Loucy (cell line): ENCODE results near the gene NHLH2.

Experiments used
- H2AFZ ChIP-seq: fragments of 200-600 bp; sonication (generic); 2 replicates; pipeline ENCODE4 v1.6.0; 2016; ENCODE audit warnings: antibody characterized with exemption, mild to moderate bottlenecking, low read length, moderate library complexity
- H3F3A ChIP-seq: fragments of 200-600 bp; 2 replicates; pipeline ENCODE4 v1.6.0; 2016; ENCODE audit warnings: antibody characterized with exemption, low read depth, mild to moderate bottlenecking
- H3K27me3 ChIP-seq: fragments of 200-600 bp; sonication (generic); 2 replicates; pipeline ENCODE4 v1.6.1; 2014; ENCODE audit warnings: low read length, mild to moderate bottlenecking; ENCODE audit not compliant: insufficient read depth, poor library complexity, severe bottlenecking
- H3K36me3 ChIP-seq: fragments of 200-600 bp; sonication (generic); 2 replicates; pipeline ENCODE4 v1.6.1; 2016; ENCODE audit warnings: low read length; ENCODE audit not compliant: insufficient read depth
- H3K4me1 ChIP-seq: fragments of 200-600 bp; sonication (generic); 2 replicates; pipeline ENCODE4 v1.5.1; 2014; ENCODE audit warnings: low read length, mild to moderate bottlenecking; ENCODE audit not compliant: insufficient read depth, poor library complexity, severe bottlenecking
- H3K4me2 ChIP-seq: fragments of 200-600 bp; sonication (generic); 2 replicates; pipeline ENCODE4 v1.6.0; 2014; ENCODE audit warnings: antibody characterized with exemption, low read length, low read depth, mild to moderate bottlenecking; ENCODE audit not compliant: poor library complexity, severe bottlenecking
- H3K4me3 ChIP-seq: fragments of 200-600 bp; sonication (generic); 2 replicates; pipeline ENCODE4 v1.5.1; 2014; ENCODE audit warnings: low read length, mild to moderate bottlenecking, mixed read lengths; ENCODE audit not compliant: poor library complexity, severe bottlenecking
- H3K79me2 ChIP-seq: fragments of 200-600 bp; sonication (generic); 2 replicates; pipeline ENCODE4 v1.6.1; 2014; ENCODE audit warnings: low read length; ENCODE audit not compliant: insufficient read depth
- H3K9ac ChIP-seq: fragments of 200-600 bp; sonication (generic); 2 replicates; pipeline ENCODE4 v1.6.0; 2014; ENCODE audit warnings: mild to moderate bottlenecking, low read depth, low read length, moderate library complexity; ENCODE audit not compliant: poor library complexity, severe bottlenecking
- H3K9me2 ChIP-seq: fragments of 200-600 bp; sonication (generic); replicated peaks from 2 replicates; pipeline ENCODE4 v1.6.1; 2016; ENCODE audit warnings: low read depth, low read length, mixed read lengths
- H3K9me3 ChIP-seq: fragments of 200-600 bp; sonication (generic); 2 replicates; pipeline ENCODE4 v1.6.1; 2014; ENCODE audit warnings: mild to moderate bottlenecking, antibody characterized with exemption, low read length, low read depth; ENCODE audit not compliant: insufficient read depth
- H4K20me1 ChIP-seq: fragments of 200-600 bp; sonication (generic); 2 replicates; pipeline ENCODE4 v1.6.0; 2014; ENCODE audit warnings: antibody characterized with exemption, low read length, mild to moderate bottlenecking; ENCODE audit not compliant: insufficient read depth, poor library complexity, severe bottlenecking
- EZH2phosphoT487 ChIP-seq: fragments of 200-600 bp; IDR thresholded peaks from 2 replicates; pipeline ENCODE4 v1.6.1; 2018; ENCODE audit warnings: antibody characterized with exemption, mild to moderate bottlenecking, moderate library complexity, borderline replicate concordance
- TF ChIP-seq, protein P1 (sequence below): fragments of 200-600 bp; sonication (generic); conservative IDR thresholded peaks from 2 replicates; pipeline ENCODE4 v1.5.1; 2014; ENCODE audit warnings: mild to moderate bottlenecking, antibody characterized with exemption, low read length

Gene NHLH2

GRCh38 chr1:115794976-115795639, 45.8 kb downstream of the NHLH2 start:
- no peak overlapping the region for H3K4me3 ChIP-seq
- H3K4me1 ChIP-seq: no peaks in the 10 kb centered on the region
- no peak overlapping the region for H3K4me2 ChIP-seq
- no peaks in the 10 kb centered on the region for H3F3A ChIP-seq
- H3K9ac ChIP-seq: no peak overlapping the region
- H3K79me2 ChIP-seq: no peaks in the 10 kb centered on the region
- no peaks in the 10 kb centered on the region for H3K36me3 ChIP-seq
- no peak overlapping the region for H2AFZ ChIP-seq
- TF ChIP-seq, protein P1, sequence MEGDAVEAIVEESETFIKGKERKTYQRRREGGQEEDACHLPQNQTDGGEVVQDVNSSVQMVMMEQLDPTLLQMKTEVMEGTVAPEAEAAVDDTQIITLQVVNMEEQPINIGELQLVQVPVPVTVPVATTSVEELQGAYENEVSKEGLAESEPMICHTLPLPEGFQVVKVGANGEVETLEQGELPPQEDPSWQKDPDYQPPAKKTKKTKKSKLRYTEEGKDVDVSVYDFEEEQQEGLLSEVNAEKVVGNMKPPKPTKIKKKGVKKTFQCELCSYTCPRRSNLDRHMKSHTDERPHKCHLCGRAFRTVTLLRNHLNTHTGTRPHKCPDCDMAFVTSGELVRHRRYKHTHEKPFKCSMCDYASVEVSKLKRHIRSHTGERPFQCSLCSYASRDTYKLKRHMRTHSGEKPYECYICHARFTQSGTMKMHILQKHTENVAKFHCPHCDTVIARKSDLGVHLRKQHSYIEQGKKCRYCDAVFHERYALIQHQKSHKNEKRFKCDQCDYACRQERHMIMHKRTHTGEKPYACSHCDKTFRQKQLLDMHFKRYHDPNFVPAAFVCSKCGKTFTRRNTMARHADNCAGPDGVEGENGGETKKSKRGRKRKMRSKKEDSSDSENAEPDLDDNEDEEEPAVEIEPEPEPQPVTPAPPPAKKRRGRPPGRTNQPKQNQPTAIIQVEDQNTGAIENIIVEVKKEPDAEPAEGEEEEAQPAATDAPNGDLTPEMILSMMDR: no peak
- TF ChIP-seq EZH2phosphoT487: no peak
- H3K27me3 ChIP-seq: no peaks in the 10 kb centered on the region
- no peaks in the 10 kb centered on the region for H3K9me2 ChIP-seq
- H3K9me3 ChIP-seq: no peaks in the 10 kb centered on the region
- H4K20me1 ChIP-seq: no peaks in the 10 kb centered on the region

DNA sequence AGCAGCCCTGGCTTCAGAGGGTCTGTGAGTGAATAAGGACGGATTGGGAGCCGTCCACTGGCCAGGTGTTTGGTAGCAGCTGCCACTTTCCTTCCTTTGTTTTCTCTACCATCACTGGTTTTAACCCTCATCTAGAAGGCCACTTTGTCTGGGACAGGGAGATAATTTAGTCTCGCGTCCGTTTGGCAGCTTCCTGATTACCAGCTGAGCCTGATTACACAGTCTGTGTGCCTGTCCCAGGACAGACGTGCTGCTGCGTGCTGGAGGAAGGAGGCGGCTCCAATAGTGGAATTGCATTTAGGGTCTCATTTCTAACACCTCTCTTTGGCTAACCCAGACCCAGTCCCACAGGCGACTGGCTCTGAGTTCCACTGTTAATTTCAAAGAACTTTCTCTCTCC, 47.8 kb downstream of the NHLH2 start:
- no peaks in the 10 kb centered on the region for H3K9me3 ChIP-seq
- no peaks in the 10 kb centered on the region for H3K9me2 ChIP-seq
- no peak overlapping the region for H3K4me3 ChIP-seq
- H3K4me1 ChIP-seq: no peaks in the 10 kb centered on the region
- H3K27me3 ChIP-seq: no peaks in the 10 kb centered on the region
- no peaks in the 10 kb centered on the region for H3K79me2 ChIP-seq
- TF ChIP-seq, protein P1: no peak; the same call in 1 of the 2 replicates
- no peak for TF ChIP-seq EZH2phosphoT487
- H3F3A ChIP-seq: no peaks in the 10 kb centered on the region
- H3K36me3 ChIP-seq: no peaks in the 10 kb centered on the region
- no peak overlapping the region for H2AFZ ChIP-seq
- no peak overlapping the region for H3K9ac ChIP-seq
- H3K4me2 ChIP-seq: no peak overlapping the region
- no peaks in the 10 kb centered on the region for H4K20me1 ChIP-seq

DNA sequence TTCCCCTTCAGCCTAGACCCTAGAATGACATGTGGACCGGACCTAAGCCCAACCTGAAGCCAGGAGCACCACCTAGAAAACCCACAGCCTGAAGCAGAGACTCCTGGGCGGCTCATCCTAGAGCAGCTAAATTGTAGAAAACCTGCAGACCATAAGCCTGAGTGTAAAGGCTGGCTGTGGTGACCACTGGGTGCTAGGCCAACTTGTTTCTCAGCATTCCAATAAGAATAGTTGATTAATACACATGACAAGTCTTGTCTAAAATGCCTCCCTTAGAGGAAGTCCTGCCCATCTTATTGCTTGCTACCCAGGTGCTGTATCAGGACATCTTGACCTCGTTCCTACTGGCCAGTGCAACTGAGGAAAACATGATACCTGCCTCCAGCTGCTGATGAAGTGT, 49.1 kb downstream of the NHLH2 start:
- H3K9ac ChIP-seq: no peak overlapping the region
- TF ChIP-seq EZH2phosphoT487: no peak
- TF ChIP-seq, protein P1: no peak
- H3K9me3 ChIP-seq: peaks cover 3% of the 10 kb centered on the region; the same call in 1 of the 2 replicates
- no peaks in the 10 kb centered on the region for H3K27me3 ChIP-seq
- no peaks in the 10 kb centered on the region for H3K4me1 ChIP-seq
- H3K4me2 ChIP-seq: no peak overlapping the region
- H3F3A ChIP-seq: no peaks in the 10 kb centered on the region
- no peak overlapping the region for H2AFZ ChIP-seq
- H3K9me2 ChIP-seq: no peaks in the 10 kb centered on the region
- H3K36me3 ChIP-seq: no peaks in the 10 kb centered on the region
- H3K4me3 ChIP-seq: no peak overlapping the region
- no peaks in the 10 kb centered on the region for H4K20me1 ChIP-seq
- no peaks in the 10 kb centered on the region for H3K79me2 ChIP-seq
